ENCODE results near the gene HIPK3.
"Not testable (repeated sequence)": the region's sequence is repeated elsewhere in the genome, so short reads cannot be mapped to it uniquely, and the experiment has no call there.

HIPK3 gene

DNA sequence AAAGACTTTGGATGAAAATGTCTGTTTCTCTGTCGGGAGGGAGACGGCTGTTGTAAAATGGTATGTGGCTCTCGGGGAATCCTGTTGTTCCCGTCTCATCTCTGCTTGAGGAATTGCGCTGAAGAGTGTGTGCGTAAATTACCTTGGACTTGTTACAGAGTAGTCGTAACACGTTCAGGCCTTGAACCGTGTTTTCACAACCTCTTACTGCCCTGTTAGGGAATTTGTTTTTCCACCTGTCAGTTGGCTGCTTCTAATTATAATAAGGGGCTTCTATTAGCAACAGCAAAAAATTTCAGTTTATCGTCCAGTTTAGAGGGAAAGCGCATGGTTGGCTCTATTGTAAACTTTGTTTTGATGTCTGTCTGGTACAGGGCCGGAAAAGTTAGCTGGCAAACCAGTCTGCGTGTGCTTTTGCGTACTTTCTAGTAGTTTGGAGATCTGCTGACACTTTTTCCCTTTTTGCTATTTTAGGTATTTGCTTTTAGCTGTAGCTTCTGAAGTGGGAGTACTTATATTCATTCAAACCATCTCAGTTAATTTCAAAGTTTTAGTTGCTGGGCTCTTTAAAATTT, 1.5 kb downstream of the HIPK3 start:
- no peak for DNase-seq (ENCODE audit: low read depth, low spot score)

DNA sequence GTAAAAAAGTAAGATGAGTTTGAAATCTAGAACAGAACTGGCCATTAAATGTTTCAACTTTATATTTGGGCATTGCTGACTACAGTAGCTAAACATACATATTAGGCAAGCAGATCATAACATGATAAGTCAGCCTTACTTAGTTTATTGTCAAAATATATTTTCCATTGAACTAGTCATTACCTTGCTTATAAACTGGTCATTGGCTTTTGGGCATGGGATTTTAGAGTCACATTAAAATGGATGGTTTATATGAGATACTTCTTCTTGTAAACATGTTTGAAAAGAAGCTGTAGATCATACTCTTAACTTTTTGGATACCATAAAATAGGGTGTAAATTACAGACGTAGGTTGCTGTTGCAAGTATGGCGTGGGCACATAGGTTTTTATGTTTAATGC, 2.7 kb downstream of the HIPK3 start:
- DNase-seq (ENCODE audit: low read depth, low spot score), result no peak

DNA sequence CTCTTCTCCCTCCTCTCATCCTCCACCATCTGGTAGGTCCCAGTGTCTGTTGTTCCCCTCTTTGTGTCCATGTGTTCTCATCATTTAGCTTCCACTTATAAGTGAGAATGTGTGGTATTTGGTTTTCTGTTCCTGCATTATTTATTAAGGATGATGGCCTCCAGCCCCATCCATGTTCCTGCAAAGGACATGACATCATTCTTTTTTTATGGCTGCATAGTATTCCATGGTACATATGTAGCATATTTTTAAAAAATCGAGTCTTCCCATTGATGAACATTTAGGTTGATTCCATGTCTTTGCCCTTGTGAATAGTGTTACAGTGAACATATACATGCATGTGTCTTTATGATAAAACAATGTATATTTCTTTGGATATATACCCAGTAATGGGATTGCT, 4.2 kb downstream of the HIPK3 start:
- not testable (repeated sequence) for DNase-seq (ENCODE audit: low read depth, low spot score)

DNA sequence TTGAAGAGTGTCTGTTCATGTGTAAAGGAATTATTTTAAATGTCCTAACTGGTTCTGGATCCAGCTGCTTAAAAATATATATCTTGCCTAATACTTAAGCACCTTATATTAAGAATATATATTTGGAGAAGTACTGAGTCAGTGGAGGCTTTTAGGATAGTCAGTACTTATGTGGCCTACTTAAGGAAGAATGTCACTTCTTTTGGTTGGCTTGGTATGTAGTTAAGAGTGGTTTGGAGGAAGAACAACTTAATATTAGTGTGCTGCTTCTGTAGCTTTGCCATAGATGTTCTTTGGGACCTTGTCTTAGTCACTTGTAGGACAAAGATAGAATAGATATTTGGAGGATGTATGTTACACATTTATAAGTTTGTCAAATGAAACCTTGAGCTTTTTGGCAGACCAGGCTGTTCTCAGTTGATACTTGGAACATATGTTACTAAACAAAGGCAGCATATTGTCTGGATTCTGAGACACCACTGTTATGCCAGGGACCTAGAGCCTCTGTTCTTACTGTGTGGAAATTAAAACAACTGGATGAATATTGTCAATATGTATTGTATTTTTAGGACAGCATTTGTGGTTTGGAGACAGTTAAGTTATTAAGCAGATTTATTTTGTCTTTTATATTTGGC, 4.9 kb downstream of the HIPK3 start:
- no peak for DNase-seq (ENCODE audit: low read depth, low spot score)

DNA sequence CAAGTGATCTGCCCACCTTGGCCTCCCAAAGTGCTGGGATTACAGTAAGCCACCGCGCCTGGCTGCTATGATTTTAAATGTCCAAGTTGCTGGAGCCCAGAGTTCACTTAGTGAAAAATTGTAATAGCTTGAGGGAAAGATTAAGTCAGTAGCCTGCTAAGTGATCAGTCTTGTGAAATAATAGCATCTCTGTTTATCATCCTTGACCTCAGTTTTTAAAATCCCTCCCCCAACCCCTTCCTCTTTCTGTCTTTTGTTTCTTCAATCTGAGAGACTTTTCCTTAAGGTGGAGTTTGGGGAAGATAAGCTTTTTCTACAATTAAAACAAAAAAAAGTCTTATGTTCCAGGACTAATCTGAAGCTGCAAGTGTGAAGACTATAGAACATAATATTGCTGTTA, 6.4 kb downstream of the HIPK3 start:
- DNase-seq (ENCODE audit: low read depth, low spot score), result no peak

DNA sequence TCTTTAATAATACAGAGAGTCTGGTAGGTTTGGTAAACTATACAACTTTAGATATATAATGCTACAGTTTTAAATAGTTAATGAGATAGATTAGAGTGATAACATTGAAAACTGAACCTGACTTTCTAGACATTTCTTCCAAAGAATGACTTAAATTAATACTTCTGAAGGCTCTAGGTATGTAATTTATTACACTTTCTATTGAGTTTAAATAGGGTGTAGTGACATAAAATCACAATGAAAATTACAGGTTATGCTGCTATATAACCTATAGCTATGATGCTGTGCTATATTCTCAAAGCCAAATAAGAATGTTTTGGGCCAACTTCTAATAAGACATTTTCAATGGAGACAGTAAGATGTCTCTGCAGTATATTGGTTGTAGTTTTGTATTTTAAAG, 7.7 kb downstream of the HIPK3 start:
- DNase-seq (ENCODE audit: low read depth, low spot score), result no peak

DNA sequence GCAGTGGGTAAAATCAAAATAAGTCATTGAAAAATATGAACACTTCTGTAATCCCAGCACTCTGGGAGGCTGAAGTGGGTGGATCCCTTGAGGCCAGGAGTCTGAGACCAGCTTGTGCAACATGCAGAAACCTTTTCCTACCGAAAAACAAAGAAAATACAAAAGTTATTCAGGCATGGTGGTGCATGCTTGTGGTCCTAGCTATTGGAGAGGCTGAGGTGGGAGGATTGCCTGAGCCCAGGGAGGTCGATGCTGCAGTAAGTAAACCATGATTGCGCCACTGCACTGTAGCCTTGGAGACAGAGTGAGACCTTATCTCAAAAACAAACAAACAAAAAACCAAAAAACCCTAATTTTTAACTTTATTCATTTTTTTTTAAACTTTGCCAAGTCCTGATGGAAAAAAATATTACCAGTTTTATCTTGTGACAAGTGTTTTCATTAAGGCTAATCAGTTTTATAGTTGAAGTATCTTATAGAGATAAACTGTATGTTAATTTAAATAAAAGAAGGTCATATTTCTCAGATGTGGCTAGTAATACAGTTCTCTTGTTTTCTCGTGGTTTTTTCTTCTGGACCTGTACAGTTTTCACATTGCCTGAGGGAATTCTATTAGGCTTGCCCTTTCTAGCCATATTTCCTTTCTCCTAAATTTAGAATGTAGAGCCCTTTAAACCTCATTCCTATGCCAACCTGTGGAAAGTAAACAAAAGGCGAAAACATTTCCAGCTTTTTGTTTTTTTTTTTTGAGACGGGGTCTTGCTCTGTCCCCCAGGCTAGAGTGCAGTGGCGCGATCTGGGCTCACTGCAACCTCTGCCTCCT, 9.4 kb downstream of the HIPK3 start:
- no peak for DNase-seq (ENCODE audit: low read depth, low spot score)

DNA sequence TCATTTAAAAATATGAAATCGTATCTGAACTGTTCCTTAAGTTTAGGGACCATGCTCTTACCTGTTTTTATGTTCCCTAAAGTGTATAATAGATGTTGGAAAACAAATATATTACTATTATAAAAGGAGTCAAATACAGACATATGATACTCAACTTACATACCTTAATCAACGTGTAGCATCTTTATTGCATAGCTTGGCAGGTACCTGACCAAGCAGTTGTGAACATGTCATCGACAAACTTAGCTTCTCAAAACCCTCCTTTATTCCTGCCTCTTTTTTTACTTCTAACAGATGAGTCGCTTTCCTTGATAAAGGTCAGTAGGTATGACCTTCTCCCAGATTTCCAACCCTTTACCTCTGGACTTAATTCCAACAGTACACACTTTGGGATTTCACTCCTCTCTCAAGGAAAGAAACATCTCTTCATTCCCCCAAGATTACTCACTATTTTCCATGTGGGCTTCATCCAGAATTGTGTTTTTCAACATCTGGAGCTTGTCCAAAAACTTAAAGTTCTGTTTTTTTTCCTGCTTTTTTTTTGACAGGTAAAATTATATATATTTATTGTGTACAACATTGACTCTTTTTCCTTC, 11.9 kb downstream of the HIPK3 start:
- no peak for DNase-seq (ENCODE audit: low read depth, low spot score)

DNA sequence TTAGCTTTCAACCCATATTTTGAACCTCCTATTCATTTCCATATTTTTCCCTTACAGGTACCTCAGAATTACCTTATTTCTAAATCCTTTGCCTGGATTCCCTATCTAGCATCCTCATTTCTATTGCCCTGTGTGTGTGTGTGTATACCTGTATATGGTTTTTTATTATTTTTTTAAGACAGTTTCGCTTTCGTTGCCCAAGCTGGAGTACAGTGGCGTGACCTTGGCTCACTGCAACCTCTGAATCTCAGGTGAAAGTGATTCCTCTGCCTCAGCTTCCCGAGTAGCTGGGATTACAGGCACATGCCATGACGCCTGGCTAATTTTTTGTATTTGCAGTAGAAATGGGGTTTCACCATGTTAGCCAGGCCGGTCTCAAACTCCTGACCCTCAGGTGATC, 12.6 kb downstream of the HIPK3 start:
- DNase-seq (ENCODE audit: low read depth, low spot score), result no peak

DNA sequence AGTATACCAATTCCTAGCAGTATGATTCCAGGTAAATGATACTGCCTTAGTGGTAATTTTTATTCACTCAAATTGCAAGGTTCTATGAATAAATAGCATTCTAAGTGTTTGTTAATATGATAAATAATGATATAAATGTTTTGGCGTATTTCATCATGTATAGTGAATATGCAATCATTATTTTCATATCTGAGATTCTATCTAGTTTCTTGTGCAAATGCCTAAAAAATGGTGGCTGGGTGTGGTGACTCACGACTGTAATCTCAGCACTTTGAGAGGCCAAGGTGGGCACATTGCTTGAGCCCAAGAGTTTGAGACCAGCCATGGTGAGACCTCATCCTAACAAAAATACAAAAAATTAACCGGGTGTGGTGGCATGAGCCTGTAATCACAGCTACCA, 13.9 kb downstream of the HIPK3 start:
- no peak for DNase-seq (ENCODE audit: low read depth, low spot score)

DNA sequence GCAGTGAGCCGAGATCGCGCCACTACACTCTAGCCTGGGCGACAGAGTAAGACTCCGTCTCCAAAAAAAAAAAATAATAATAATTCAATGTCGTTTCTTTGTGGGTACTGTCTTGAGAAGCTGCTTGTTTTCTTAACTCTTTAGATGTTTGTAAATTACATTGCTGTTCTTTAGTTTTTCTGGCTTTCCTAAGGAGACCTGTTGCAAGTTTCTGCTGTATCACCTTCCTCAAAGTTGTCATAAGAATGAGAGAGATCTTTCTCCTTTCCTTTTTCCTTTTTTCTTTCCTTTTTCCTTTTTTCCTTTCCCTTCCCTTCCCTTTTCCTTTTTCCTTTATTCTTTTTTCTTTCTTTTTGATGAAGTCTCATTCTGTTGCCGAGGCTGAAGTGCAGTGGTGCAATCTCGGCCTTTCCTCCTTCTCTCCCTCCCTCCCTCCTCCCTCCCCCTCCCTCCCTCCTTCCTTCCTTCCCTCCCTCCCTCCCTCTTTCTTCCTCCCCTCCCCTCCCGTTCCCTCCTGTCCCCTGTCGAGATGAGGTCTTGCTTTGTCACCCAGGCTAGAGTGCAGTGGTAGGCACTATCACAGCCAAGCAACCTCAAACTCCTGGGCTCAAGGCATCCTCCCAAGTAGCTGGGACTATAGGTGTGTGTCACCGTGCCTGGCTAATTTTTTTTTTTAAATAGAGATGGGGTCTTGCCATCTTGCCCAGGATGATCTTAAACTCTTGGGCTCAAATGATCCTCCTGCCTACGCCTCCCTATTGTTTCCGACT, 15.3 kb downstream of the HIPK3 start:
- DNase-seq (ENCODE audit: low read depth, low spot score), result no peak

DNA sequence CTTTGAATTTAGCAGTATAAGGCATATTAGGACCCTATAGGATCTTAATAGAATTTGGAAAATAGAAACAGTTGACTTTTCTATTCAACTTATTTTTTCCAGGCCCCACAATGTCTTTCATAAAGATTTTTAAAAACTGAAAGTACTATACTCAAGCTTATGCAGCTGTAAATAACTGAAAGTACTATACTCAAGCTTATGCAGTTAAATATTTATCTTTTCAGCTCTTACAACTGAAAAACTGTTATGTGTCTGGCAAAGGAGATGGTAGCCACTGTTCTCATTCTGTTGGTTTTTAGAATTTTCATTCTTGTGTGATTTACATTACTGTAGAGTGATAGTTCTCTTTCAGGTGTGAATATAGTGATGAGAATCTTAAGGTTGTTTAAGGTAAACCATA, 16.5 kb downstream of the HIPK3 start:
- DNase-seq (ENCODE audit: low read depth, low spot score), result no peak

DNA sequence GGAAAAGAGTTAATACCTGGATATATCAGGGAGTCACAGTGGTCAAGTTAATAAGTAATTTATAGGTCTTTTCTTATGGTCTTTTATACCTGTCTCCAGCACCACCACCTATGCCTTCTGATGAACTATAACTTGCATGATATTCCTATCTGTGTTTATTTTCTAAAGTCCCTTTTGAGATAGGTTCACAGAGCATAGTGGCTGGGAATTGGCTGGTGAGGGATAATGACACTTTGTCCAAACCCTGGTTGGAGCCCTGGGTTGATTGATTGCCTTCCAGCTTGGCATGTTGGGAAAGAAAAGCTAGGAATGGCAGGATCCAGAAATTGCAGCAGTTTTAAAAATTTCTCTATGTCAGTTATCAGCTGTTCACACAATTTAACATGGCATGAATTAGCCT, 23.2 kb downstream of the HIPK3 start:
- no peak for DNase-seq (ENCODE audit: low read depth, low spot score)

DNA sequence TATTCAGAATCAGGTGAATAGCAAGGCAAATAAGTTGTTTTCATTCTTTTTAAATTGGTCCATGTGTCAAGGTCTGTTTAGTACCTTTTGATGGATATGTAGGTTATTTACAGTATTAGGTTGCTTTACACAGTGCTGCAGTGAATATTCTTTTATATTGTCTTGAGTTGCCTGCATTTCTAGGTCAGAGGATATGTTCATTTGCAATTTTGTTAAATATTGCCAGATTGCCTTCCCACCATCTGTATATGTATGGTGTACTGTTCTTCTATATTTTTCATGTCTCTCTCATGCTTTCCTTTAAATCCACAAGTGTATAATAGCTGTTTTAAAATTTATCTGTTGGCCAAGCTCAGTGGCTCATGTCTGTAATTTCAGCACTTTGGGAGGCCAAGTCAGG, 24.6 kb downstream of the HIPK3 start:
- no peak for DNase-seq (ENCODE audit: low read depth, low spot score)

DNA sequence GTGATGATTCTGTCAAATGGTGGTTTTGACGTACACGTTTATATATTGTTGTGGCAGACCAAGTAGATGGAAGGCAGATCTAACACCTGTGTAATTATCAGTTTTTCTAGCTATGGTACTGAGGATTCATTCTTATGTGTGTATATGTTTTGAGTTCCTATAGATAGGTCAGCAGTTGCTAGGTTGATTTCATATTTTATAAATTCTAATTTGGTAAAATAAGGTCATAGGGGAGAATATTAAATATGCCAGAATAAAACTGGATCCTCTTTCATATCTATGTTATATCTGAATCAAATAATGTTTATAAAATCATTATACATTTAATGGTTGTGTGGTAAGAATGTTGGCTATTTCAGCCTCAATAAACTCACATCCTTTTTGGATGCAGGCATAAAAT, 27.6 kb downstream of the HIPK3 start:
- DNase-seq (ENCODE audit: low read depth, low spot score), result no peak

DNA sequence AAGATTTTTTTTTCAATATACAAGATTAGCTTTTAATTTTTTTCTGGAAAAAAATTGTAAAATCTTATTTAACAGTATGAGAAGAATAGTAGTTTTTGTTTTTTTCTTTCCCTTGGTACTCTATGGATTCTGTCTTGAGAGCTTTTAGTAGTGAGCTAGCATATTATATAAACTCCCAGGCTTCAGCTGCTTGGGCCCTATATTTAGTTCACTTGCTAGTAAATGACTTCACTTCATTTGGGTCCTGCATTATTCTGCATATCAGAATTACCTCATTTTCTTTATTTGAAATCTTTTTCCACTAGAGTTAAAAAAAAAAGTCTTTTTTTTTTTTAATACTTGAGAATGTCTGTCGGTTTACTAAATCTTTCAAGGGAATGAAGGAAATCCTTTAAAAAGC, 33.1 kb downstream of the HIPK3 start:
- no peak for DNase-seq (ENCODE audit: low read depth, low spot score)

DNA sequence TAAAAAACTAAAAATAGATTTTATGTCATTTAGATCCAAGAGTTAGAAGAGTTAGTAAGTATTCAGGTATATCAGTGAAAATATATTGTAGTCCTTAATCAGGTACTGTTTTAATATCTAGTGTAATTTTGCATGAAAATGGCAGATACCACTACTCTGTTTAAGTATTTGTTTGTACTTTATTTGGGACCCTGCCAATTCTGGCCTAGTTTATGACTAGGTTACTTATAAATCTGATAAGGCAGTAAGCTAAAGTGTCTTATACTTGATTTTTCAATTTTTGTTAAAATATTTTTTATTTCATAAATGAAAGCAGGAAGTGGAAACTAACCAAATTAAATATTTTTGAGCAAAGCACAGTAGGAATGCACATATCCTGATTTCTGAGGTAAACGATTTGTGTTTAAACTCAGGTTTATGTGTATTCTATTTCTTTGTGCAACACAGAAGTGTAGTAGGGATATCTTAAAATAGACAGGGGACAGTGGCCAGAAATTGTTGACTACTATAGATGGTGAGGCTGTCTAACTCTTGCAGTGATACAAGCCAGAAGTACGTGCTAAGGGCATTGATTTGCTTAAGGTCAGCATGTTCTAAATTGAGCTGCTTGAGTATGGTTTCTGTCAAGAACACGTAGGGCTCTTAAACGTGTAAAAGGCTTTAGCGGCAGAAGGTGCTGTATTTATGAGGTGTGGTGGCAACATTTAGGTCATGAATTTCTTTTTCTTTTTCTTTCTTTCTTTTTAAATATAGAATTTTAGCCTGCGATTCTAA, 34.0 kb downstream of the HIPK3 start:
- DNase-seq (ENCODE audit: low read depth, low spot score), result no peak

DNA sequence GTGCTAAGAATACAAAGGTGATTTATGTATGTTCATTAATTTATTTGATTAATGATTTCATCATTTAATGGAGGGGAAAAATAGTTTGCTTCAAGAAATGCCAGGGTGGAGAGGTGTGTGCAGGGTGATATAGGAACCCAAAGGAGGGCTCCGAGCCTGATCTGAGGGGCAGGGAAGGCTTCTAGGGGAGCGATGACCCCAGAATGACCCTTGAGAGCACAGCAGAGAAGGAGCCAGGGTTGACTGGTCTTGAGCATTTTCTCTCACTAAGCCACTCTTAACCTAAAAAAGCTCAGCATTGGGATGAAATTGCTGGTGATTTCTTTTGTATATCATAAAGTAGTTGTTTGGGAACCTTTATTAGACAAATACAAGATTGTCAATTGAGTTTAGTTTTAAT, 35.1 kb downstream of the HIPK3 start:
- no peak for DNase-seq (ENCODE audit: low read depth, low spot score)

DNA sequence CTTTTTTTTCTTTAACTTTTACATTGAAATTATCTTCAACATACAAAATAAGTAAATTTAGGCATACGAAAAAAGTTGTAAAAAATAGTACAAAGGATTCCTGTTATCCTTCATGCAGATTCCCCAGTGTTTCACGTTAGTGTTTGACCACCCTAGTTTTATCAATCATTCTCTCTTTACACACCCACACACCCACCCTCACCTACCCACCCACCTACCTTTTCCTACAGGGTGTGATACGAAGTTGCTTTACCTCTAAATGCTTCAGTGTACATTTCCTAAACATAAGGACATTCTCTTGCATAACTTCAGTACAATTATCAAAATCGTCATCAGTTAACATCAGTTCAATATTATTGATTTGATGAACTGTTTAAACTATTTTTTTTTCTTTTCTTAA, 37.0 kb downstream of the HIPK3 start:
- no peak for DNase-seq (ENCODE audit: low read depth, low spot score)

DNA sequence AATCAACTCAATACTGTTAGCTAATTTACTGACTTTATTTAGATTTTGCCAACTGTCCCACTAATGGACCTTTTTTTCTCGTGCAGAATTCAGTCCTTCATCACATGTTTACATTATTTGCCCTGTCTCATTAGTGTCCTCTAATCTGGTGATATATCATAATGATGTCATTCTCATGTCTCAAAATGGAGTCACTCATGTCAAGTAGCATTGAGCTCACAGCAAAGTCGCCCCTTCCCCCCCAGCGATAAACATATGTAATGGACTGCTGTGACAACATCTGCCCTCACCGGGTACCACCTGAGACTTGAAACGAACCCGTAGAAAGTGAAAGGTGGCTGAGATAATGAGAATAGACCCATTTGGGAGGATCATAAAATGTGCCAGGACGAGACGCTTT, 37.6 kb downstream of the HIPK3 start:
- DNase-seq (ENCODE audit: low read depth, low spot score), result no peak

DNA sequence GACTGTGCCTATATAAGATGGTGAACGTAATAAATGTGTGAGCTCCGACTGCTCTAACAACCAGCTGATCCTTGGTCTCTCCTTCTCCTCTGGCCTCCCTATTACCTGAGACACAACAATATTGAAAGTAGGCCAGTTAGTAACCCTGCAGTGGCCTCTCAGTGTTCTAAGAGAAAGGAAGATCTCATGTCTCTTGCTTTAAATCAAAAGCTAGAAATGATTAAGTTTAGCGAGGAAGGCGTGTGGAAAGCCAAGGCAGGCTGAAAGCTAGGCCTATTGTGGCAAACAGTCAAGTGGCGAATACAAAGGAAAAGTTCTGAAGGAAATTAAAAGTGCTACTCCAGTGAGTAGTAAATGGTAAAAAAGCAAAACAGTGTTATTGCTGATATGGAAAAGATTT, 39.5 kb downstream of the HIPK3 start:
- DNase-seq (ENCODE audit: low read depth, low spot score), result no peak

Measured in activated naive CD8-positive, alpha-beta T cell treated with anti-CD3 and anti-CD28 coated beads, Interleukin-2, amount 50 U/mL, for 16 hours (primary cell).